HepG2 (cell line): Measurements from ENCODE around the gene MVP. TPM values are rescaled to one million over a fixed set of nuclear protein-coding genes. Genes with fewer than 3 reads are reported as not detected.

ENCODE experiments used
- ATAC-seq: fragments of 200-7000 bp; cut with Tn5 transposase; 3 replicates; pipeline ENCODE4 v1.9.1; 2020; ENCODE audit warnings: mild to moderate bottlenecking, moderate library complexity
- BruUV-seq: library from RNA; stranded (reverse); fragments of 400-500 nt; replicated peaks from 2 replicates; lab custom pipeline; 2021; lab: Mats Ljungman, UMichigan
- CTCF ChIA-PET: fragments of 300-600 bp; formaldehyde crosslinking; extraction: SDS; loops from one replicate; lab custom pipeline; 2021; ENCODE audit warnings: low total read pairs, inconsistent platforms, low intra/inter-chr PET ratio; lab: Yijun Ruan, JAX
- POLR2A ChIA-PET: fragments of 350-600 bp; sonication (Branson Sonifier 250); formaldehyde crosslinking; loops from one replicate; lab custom pipeline; 2020; ENCODE audit warnings: antibody characterized with exemption, inconsistent platforms; lab: Yijun Ruan, JAX
- DNase-seq: peaks from one replicate; pipeline ENCODE4 v3.0.0-alpha.2; 2015; ENCODE audit warnings: low spot score
- FAIRE-seq: peaks from 3 replicates; lab custom pipeline; 2011; peaks lifted over from hg19 to GRCh38; lab: Jason Lieb, UNC
- H2AFZ ChIP-seq: one replicate; pipeline ENCODE4 v1.6.1; 2011; ENCODE audit warnings: low read length, inconsistent platforms
- H3K27ac ChIP-seq: fragments of 300-600 bp; 3 replicates; pipeline ENCODE4 v1.8.0; 2011; ENCODE audit warnings: mixed run types, mild to moderate bottlenecking, mixed read lengths, low read length, inconsistent platforms; ENCODE audit not compliant: insufficient read depth; ENCODE audit errors: extremely low read length
- H3K27me3 ChIP-seq, 2 experiments: fragments of 200-600 bp in 1 of 2; 2 replicates in 1 of 2; 3 replicates in 1 of 2; pipeline versions ENCODE4 v1.6.0 to v1.8.0; 2011; ENCODE audit warnings: low read length in 2 of 2, mild to moderate bottlenecking in 2 of 2, moderate library complexity in 2 of 2, inconsistent platforms in 1 of 2; ENCODE audit not compliant: insufficient read depth in 2 of 2, control insufficient read depth in 1 of 2
- H3K36me3 ChIP-seq, 2 experiments: fragments of 200-600 bp in 1 of 2; replicated peaks in 1 of 2; 2 replicates in 1 of 2; 3 replicates in 1 of 2; pipeline versions ENCODE4 v1.5.1 to v1.8.0; 2011; ENCODE audit warnings: low read length in 2 of 2, inconsistent platforms in 1 of 2; ENCODE audit not compliant: insufficient read depth in 2 of 2, control insufficient read depth in 1 of 2
- H3K4me1 ChIP-seq: 2 replicates; pipeline ENCODE4 v1.5.1; 2012; ENCODE audit warnings: low read length, inconsistent platforms; ENCODE audit not compliant: insufficient read depth
- H3K4me2 ChIP-seq: 2 replicates; pipeline ENCODE4 v1.6.0; 2011; ENCODE audit warnings: low read depth, low read length, inconsistent platforms
- H3K4me3 ChIP-seq, 3 experiments: fragments of 200-600 bp in 1 of 3; sonication (generic), shearing (Covaris generic) in 1 of 3; replicated peaks in 1 of 3; 2 replicates each; pipeline ENCODE4 v1.5.1; 2011 to 2016; ENCODE audit warnings: low read length in 3 of 3, inconsistent platforms in 2 of 3, low read depth in 2 of 3, mild to moderate bottlenecking in 2 of 3, control low read depth in 1 of 3, mixed read lengths in 1 of 3; ENCODE audit not compliant: insufficient read depth in 1 of 3
- H3K79me2 ChIP-seq: one replicate; pipeline ENCODE4 v1.6.1; 2011; ENCODE audit warnings: low read length, inconsistent platforms; ENCODE audit not compliant: insufficient read depth
- H3K9ac ChIP-seq: 2 replicates; pipeline ENCODE4 v1.6.0; 2011; ENCODE audit warnings: mild to moderate bottlenecking, low read depth, low read length, inconsistent platforms; ENCODE audit not compliant: insufficient read depth
- H3K9me3 ChIP-seq: 2 replicates; pipeline ENCODE4 v1.5.1; 2012; ENCODE audit warnings: mild to moderate bottlenecking, low read length
- H4K20me1 ChIP-seq: 2 replicates; pipeline ENCODE4 v1.6.0; 2011; ENCODE audit warnings: inconsistent platforms, mild to moderate bottlenecking, low read length, moderate library complexity; ENCODE audit not compliant: insufficient read depth
- ARID4A ChIP-seq: sonication (generic); formaldehyde crosslinking; IDR thresholded peaks from 2 replicates; pipeline ENCODE4 v1.5.0; 2020; ENCODE audit warnings: mild to moderate bottlenecking, missing genetic modification reagents, borderline replicate concordance
- CREM ChIP-seq, 2 experiments: sonication (generic) in 1 of 2; formaldehyde crosslinking in 1 of 2; IDR thresholded peaks; 2 replicates each; pipeline versions ENCODE4 v1.4.0 to v1.6.1; 2016 to 2020; ENCODE audit warnings: antibody characterized with exemption in 1 of 2, mild to moderate bottlenecking in 1 of 2, missing genetic modification reagents in 1 of 2
- MBNL3 ChIP-seq: fragments of 250-450 bp; sonication (Bioruptor Pico); conservative IDR thresholded peaks from 2 replicates; pipeline ENCODE4 v1.8.0; 2022; ENCODE audit warnings: mild to moderate bottlenecking, inconsistent platforms
- TBL1XR1 ChIP-seq: fragments of 150-350 bp; IDR thresholded peaks from 2 replicates; pipeline ENCODE4 v1.6.1; 2014; ENCODE audit warnings: borderline replicate concordance, low read length; ENCODE audit not compliant: partially characterized antibody
- WGBS: methylation state at CpG from one replicate; pipeline ENCODE4 v1.1.6; 2017; ENCODE audit warnings: low lambda C conversion rate; 5-methylcytosine and 5-hydroxymethylcytosine counted together
- in situ Hi-C: cut with HindIII; loops from 2 replicates; pipeline ENCODE4 v1.10.0; 2017; ENCODE audit warnings: low pct_unique_long_range_greater_than_20kb; ENCODE audit not compliant: extremely low pct_ligation_motif_present
- intact Hi-C: fragments of 100-400 bp; cut with micrococcal nuclease; formaldehyde crosslinking; loops from one replicate; pipeline ENCODE4 v1.10.0; 2022; ENCODE audit not compliant: unreplicated experiment
- polyA plus RNA-seq, 8 experiments: library from polyadenylated mRNA; depleted of rRNA in 3 of 8; stranded (reverse) in 7 of 8; unstranded in 1 of 8; fragments of >200 nt; fragmentation: Illumina TruSeq in 4 of 8; extraction: Trizol in 4 of 8; gene quantifications; 2 replicates each; pipeline versions ENCODE4 v1.2.1 to v1.2.3, GENCODE V29; 2011 to 2016; ENCODE audit warnings: low read depth in 4 of 8, missing spikeins in 1 of 8, mixed read lengths in 1 of 8; ENCODE audit not compliant: insufficient read depth in 1 of 8
- total RNA-seq, 5 experiments: library from RNA; depleted of rRNA; stranded (reverse); fragments of >200 nt; fragmentation: Illumina TruSeq; extraction: Trizol; gene quantifications; 2 replicates each; pipeline ENCODE4 v1.2.3, GENCODE V29; 2016; ENCODE audit warnings: low read depth in 1 of 5

The MVP gene
- total and polyA plus RNA-seq, 2 of the 13 experiments (the other 11 are each of a cell fraction or from before 2014, with no cell fraction given) = 22.9 to 43.5 TPM

GRCh38 chr16:29784157-29784556 lies 36.1 kb upstream of the MVP start:
- intact Hi-C loops = no loop called here
- Histone ChIP-seq H3K9ac (no peak overlapping the region), H3K27me3 (peaks cover 2 to 18% of the 10 kb centered on the region in 2 experiments; a peak in 4 of 5 replicates), H3K79me2 (no peaks in the 10 kb centered on the region), H4K20me1 (no peaks in the 10 kb centered on the region), H2AFZ (no peak overlapping the region), H3K36me3 (no peaks in the 10 kb centered on the region), H3K27ac (no peak overlapping the region), H3K4me1 (peaks cover 46% of the 10 kb centered on the region), H3K4me3 (no peak overlapping the region), H3K4me2 (peak overlapping the region; percentile 44; the same call in 1 of the 2 replicates), H3K9me3 (no peaks in the 10 kb centered on the region)
- TF ChIP-seq TBL1XR1 = no peak
- TF ChIP-seq MBNL3 (CRISPR knock-in tag) = 0 out of 2 replicates have a peak, but pooled peaks have one; percentile 23
- TF ChIP-seq ARID4A (CRISPR knock-in tag) = no peak
- TF ChIP-seq CREM (IDR thresholded peaks at IDR 0.05) = 0 out of 2 replicates have a peak, but pooled peaks have one; percentile 16
- TF ChIP-seq CREM (CRISPR knock-in tag; IDR thresholded peaks at IDR 0.05) = no peak
- no peak for FAIRE-seq
- in situ Hi-C loops = no loop called here
- CTCF ChIA-PET = interaction anchor here (1.9 kb wide), 1 partner anchor 48 kb away, joined by 6 read pairs; no protein-coding TSS in a partner anchor
- BruUV-seq = no TSS peak
- no peak for ATAC-seq
- WGBS = 48% methylated on average over 2 of the region's 2 CpGs
- no peak for DNase-seq
- POLR2A ChIA-PET = interaction anchor here (0.6 to 1.3 kb wide), 4 partner anchors 48 to 117 kb away, joined by 3 to 6 read pairs (median 4); partner anchors contain the start of genes ASPHD1 and QPRT
